ENCODE measurements around the gene GLE1. TPM values are rescaled to one million over a fixed set of nuclear protein-coding genes. Genes with fewer than 3 reads are reported as not detected.

GLE1 gene
- total RNA-seq, 1 experiment from 2014 or later, result 36.6 TPM

- TF ChIP-seq FOSL1 (IDR thresholded peaks at IDR 0.05; ENCODE audit: low read depth) (no peak), RAD21 (IDR thresholded peaks at IDR 0.05; ENCODE audit: low read depth) (no peak), SP1 (IDR thresholded peaks at IDR 0.05; ENCODE audit: low read depth) (peak; percentile 18; the same call in 1 of the 2 replicates)
Observed at GRCh38 chr9:128552153-128552743, 47.7 kb downstream of the GLE1 start, which contains the start of gene SPTAN1 (continued).

- peaks cover 50% of the 10 kb centered on the region for H3K79me2 ChIP-seq (ENCODE audit: insufficient read depth, low read length)
- H3K4me1 ChIP-seq (ENCODE audit: control insufficient read depth in 1 of 2, insufficient read depth in 2 of 2, low read length in 2 of 2), result peaks cover 35 to 55% of the 10 kb centered on the region in 2 experiments
- H2AFZ ChIP-seq (ENCODE audit: low read depth, low read length, poor library complexity, severe bottlenecking), result no peak overlapping the region
- H4K20me1 ChIP-seq (ENCODE audit: insufficient read depth), result peaks cover 10% of the 10 kb centered on the region; the same call in 1 of the 2 replicates
- intact Hi-C loops (cut with micrococcal nuclease), result loop anchor here (5.0 to 10.0 kb wide), 3 partner anchors 46 to 258 kb away; partner anchors contain the start of gene ODF2
- H3K9ac ChIP-seq (ENCODE audit: low read length), result peak overlapping the region; percentile 83
- H3K4me2 ChIP-seq (ENCODE audit: low read length), result peak overlapping the region; percentile 88
- H3K27me3 ChIP-seq (ENCODE audit: insufficient read depth, low read length), result no peaks in the 10 kb centered on the region
- BruUV-seq (replicated peaks), result no TSS peak
- no peaks in the 10 kb centered on the region for H3K9me2 ChIP-seq (ENCODE audit: insufficient read depth)
- DNase-seq (ENCODE audit: low read depth, low spot score) (no peak), ATAC-seq (peak; percentile 45)
- H3K36me3 ChIP-seq (ENCODE audit: control insufficient read depth in 1 of 2, insufficient read depth in 2 of 2, low read length in 2 of 2), result no peaks in the 10 kb centered on the region; a peak in 1 of 4 replicates
- TF ChIP-seq ZFX (IDR thresholded peaks at IDR 0.05) (peak; percentile 89), ZNF274 (IDR thresholded peaks at IDR 0.05; ENCODE audit: low read depth, low read length) (no peak), EGR1 (IDR thresholded peaks at IDR 0.05; ENCODE audit: low read depth) (peak; percentile 46; the same call in 1 of the 2 replicates), EZH2phosphoT487 (IDR thresholded peaks at IDR 0.05; ENCODE audit: borderline replicate concordance) (no peak), SIN3A (IDR thresholded peaks at IDR 0.05; ENCODE audit: low read depth) (peak; percentile 13; the same call in 1 of the 2 replicates), MAX (IDR thresholded peaks at IDR 0.05) (0 out of 2 replicates have a peak, but pooled peaks have one; percentile 2), POLR2AphosphoS5 (IDR thresholded peaks at IDR 0.05; ENCODE audit: low read depth, low read length) (no peak)
- H3K4me3 ChIP-seq (replicated peaks in 1 of 2; ENCODE audit: low read depth in 1 of 2, low read length in 2 of 2), result peak overlapping the region; percentile 47 to 93
- H3K27ac ChIP-seq (ENCODE audit: low read depth, low read length), result peak overlapping the region; percentile 82
- CTCF ChIA-PET, result no interaction called here
- POLR2A ChIA-PET, result interaction anchor here (0.6 to 2.5 kb wide), 5 partner anchors 12 to 120 kb away, joined by 3 to 10 read pairs (median 6); partner anchors contain the start of gene GLE1
- RAD21 ChIA-PET (ENCODE audit: low non-redundant PET in 1 of 2, low total read pairs in 2 of 2, uncharacterized antibody in 2 of 2, unreplicated experiment in 2 of 2), result no interaction called here
- H3K9me3 ChIP-seq (ENCODE audit: control insufficient read depth in 1 of 2, insufficient read depth in 1 of 2, low read depth in 1 of 2, low read length in 2 of 2), result no peaks in the 10 kb centered on the region
Observed at GRCh38 chr9:128552744-128553440, 48.4 kb downstream of the GLE1 start.
